HG02943 (cell line): Measurements from ENCODE around the gene VRK3.
"Not testable (repeated sequence)": the region's sequence is repeated elsewhere in the genome, so short reads cannot be mapped to it uniquely, and the experiment has no call there.

ENCODE experiments used
- ATAC-seq: cut with Tn5 transposase; IDR thresholded peaks from one replicate; pipeline ENCODE4 v1.9.1; 2021; ENCODE audit warnings: mild to moderate bottlenecking, low read depth, moderate library complexity; ENCODE audit not compliant: unreplicated experiment

Gene VRK3, protein sequence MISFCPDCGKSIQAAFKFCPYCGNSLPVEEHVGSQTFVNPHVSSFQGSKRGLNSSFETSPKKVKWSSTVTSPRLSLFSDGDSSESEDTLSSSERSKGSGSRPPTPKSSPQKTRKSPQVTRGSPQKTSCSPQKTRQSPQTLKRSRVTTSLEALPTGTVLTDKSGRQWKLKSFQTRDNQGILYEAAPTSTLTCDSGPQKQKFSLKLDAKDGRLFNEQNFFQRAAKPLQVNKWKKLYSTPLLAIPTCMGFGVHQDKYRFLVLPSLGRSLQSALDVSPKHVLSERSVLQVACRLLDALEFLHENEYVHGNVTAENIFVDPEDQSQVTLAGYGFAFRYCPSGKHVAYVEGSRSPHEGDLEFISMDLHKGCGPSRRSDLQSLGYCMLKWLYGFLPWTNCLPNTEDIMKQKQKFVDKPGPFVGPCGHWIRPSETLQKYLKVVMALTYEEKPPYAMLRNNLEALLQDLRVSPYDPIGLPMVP

DNA sequence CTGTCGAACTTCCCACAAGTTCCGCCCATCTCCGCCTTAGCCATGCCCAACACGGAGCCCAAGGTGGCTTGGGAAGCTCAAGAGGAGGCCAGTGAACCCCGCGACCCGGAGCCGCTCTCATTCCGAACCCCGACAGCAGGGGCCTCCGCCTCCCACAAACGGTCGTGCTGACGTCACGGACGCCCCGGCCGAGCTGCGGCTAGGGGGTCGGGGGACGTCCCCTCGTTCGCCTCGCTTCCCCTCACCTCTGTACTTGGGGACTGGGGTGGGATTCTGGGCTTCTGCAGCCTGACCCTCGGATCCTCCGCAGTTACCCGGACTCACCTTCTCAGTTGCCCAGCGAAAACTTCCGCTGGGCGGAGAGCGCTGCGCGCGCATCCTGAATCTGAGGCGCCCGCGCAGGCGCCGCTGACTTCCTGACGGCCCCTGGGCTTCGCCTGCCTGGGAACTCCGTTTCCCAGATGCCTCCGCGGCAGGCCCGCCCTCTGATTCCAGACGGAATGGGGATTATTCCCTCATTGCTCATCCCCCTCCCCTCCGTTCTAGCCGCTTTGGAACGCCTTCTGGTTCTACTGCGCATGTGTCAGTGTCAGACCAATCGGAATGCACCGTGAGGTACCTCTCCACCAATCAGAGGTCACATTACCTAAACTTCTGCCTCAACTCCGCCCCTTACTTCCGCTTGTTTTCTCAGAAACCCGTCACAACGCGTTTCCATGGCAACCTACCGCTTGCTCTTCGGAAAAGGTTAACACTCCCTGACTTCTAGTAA lies at the start of gene VRK3:
Gene VRK3 (minus strand): TSS at position 351 of the 772 bp plus-strand sequence. CDS start 9,210 bp downstream, outside the sequence.
- peak; percentile 90 for ATAC-seq

DNA sequence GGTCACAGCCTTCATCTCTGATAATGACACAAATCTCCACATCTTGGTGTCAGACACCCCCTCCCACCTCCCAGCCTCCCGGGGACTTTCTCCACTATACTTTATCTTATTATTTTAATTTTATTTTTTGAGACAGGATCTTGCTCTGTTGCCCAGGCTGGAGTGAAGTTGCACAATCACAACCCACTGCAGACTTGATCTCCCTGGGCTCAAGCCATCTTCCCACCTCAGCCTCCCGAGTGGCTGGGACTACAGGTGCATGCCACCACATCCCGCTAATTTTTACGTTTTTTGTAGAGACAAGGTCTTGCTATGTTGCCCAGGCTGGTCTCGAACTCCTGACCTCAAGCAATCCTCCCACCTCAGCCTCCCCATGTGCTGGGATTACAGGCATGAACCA lies 43.2 kb upstream of the VRK3 start:
- ATAC-seq = not testable (repeated sequence)

DNA sequence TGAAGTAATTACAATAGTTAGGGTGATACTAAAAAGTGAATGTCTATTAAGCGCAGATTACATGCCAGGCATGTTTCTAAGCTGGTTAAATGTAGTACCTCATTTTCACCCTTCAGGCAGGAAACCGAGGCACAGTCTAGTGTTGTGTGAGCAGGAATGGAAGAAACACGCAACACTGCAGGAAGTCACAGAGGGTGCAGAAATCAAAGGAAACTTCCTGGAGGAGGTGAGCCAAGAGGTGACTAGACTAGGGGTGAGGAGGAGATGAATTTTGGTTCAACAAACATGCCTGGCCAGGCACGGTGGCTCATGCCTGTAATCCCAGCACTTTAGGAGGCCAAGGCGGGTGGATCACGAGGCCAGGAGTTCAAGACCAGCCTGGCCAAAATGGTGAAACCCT lies 42.4 kb upstream of the VRK3 start:
- no peak for ATAC-seq

DNA sequence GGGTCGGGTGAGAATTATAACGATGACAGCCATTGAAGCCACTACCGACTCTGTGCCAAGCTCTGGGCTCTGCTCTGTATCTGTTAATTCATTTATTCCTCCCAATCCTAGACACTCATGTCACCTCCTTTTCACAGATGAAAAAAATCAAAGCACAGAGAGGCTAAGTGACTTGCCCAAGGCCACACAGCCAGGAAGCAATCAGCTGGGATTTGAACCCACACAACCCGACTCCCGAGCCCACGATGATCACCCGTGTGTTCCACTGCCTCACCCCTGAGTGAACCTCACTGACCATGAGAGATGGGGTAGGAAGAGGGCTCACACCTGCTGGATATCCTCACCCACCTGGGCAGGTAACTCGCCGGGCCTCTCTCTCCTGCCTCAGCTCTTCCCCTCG lies 40.8 kb upstream of the VRK3 start:
- ATAC-seq = no peak

- ATAC-seq = no peak
These were observed 36.5 kb upstream of the VRK3 start for GRCh38 chr19:50061650-50062049.

DNA sequence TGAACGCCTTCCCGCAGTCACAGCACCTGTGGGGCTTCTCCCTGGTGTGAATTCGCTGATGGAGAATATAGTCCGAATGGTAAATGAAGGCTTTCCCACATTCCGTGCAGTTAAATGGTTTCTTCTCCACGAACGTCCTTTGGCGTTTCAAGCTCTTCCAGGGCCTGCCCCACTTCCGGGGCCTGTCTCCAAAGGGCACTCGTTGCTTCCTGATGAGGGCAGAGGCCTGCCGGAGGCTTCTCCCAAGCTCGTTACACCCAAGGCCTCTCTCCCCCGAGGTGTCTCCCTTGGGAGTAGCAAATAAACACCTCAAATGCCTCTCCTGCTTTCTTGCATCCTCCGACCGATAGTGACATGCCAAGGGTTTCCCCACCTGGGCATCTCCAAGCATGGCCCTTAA lies 34.9 kb upstream of the VRK3 start:
- ATAC-seq = no peak

DNA sequence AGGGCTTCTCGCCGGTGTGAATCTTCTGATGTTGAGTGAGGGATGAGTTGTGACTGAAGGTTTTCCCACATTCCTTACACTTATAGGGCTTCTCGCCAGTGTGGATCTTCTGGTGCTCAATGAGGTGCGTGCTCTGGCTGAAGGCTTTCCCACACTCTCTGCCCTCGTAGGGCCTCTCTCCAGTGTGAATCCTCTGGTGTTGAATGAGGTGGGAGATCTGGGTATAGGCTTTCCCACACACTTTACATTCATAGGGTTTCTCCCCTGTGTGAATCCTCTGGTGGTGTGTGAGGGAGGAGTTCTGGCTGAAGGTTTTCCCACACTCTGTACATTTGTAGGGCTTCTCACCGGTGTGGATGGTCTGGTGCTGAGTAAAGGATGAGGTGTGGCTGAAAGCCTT lies 33.9 kb upstream of the VRK3 start:
- ATAC-seq = no peak

DNA sequence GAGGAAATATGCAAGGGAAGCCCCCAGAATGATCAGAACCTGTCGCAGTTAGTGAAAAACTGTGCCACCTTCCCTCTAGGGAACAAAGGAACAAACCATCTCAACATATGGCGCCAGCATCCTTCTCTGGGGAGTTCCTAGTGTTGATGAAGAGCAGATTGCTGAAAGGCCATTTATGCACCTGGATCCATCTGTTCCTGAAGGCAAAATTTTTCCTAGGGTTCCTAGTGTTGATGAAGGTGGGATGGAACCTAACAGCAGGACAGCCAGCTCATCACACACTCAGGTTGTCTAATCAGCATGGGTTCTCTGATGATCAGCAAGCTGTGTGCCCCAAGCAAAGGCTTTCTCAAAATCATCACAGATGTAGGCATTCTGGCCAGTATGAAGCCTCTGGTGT lies 33.3 kb upstream of the VRK3 start:
- ATAC-seq = no peak

DNA sequence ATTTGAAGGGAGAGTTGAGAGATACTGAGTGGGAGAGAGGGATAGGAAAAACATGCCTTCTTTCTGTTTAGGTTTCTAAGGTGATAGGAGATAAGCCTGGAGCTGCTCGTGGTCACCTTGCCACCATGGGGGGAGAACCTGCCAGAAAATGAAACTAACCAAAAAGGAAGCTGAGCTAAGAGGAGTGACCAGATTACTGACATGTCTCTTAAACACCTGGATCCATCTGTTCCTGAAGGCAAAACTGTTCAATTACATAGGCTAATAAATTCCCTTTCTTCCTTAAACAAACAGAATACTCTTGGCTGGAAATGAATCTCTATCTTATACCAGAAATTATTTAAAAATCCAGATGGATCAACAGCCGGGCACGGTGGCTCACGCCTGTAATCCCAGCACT lies 27.9 kb upstream of the VRK3 start:
- ATAC-seq = no peak

GRCh38 chr19:50051964-50052363 lies 26.8 kb upstream of the VRK3 start:
- ATAC-seq = no peak

GRCh38 chr19:50051228-50051895 lies 26.2 kb upstream of the VRK3 start:
- not testable (repeated sequence) for ATAC-seq

GRCh38 chr19:50050406-50051227 lies 25.4 kb upstream of the VRK3 start:
- no peak for ATAC-seq

DNA sequence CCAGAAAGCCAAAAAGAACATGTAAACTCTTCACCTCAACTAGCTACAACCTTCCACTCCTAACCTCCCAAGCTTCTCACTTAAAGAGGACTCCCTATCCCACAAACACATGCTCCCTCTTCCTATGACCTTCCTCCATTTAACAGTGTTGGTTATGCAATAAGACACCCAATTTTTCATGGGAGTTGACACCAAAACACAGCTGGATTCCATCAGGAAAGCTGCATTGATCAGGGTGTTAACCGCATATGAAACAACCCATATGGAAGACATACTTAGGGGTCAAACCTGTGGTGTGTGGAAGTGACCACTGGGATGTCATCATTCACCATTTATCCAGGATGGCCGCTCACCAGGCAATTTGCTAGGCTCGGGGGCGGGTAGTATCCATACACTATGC lies 22.5 kb upstream of the VRK3 start:
- no peak for ATAC-seq

- ATAC-seq = no peak
These were observed 21.7 kb upstream of the VRK3 start for GRCh38 chr19:50046649-50047503.

DNA sequence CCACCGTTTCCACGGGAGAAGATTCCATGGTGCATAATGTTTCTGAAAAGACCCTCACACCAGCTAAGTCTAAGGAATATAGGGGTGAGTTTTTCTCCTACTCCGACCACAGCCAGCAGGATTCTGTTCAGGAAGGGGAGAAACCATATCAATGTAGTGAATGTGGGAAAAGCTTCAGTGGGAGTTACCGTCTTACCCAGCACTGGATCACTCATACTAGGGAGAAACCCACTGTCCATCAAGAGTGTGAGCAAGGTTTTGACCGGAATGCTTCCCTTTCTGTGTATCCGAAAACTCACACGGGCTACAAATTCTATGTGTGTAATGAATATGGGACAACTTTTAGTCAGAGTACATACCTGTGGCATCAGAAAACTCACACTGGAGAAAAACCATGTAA lies 19.8 kb upstream of the VRK3 start:
- no peak for ATAC-seq

DNA sequence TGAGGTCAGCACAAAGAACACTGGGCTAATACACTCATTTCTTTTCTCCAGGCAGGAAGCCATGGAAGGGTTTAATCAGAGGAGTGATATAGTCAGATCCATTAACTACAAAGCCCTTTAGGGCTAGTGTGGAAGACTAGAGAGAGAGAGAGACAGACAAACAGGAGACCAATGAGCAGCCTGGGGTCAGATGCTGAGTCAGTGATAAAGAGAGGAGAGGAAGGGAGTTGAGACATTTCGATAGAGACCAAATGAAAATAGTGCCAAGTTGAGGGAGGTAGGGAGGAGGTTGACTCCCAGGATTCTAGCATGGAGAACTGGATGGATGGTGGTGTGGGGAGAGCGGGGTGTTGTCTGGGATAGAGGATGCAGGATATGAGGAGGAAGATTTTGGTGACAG lies 18.8 kb upstream of the VRK3 start:
- no peak for ATAC-seq

DNA sequence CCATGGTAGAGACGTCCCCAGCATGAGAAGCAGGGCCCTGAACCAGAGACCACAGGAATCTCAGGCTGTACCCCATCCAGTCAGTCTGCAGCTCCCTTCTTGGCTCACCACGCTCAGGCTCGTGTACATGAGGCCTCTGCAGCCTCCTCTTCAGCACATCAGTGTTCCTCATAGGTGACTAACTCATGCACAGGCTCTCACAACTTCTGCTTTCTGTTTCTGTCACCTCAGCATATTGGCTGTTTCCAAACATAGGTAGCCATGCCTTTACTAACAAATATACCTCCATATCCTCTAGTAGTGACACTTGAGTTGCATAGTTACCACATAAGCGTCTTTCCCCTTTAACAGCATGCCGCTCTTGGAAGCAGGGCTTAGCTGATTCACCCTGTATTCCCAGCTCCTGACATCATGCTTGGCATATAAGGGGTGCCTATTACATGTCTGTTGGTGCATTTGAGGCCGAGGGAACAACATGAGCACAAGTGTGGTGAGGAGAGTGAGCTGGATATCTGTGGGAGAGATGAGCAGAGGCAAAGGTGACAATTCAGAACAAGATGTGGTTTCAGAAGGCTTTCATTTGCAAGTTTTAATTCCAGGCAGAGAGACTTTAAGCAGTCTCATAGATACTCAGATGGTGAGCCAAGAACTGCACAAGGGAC lies 17.3 kb upstream of the VRK3 start:
- ATAC-seq = no peak

- ATAC-seq = no peak
These were observed 15.8 kb upstream of the VRK3 start for GRCh38 chr19:50040967-50041366.

DNA sequence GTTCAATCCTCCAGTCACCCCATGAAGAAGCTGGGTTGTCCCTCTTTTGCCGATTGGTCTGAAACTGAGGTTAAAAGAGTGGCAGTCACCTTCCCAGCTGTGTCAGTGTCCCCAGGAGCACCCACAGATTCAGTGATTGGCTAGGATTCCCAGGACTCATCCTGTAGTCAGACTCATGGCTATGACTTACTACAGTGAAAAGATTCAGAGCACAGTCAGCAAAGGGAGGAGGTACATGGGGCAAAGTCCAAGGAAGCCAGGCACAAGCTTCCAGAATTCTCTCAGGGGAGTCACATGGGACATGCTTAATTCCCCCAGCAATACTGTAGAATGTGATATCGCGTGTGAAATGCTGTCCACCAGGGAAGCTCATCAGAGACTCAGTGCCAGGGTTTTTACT lies 14.8 kb upstream of the VRK3 start:
- no peak for ATAC-seq
